Spleen (tissue), 7 donors: ENCODE measurements around the gene CNKSR2.

Experiments used
- CTCF ChIP-seq, 11 experiments: fragments of 200-600 bp in 7 of 11; fragments of 450-650 bp in 4 of 11; sonication (generic) in 4 of 11; IDR thresholded peaks in 8 of 11; conservative IDR thresholded peaks in 3 of 11; 1 replicate in 7 of 11; 2 replicates in 4 of 11; pipeline versions ENCODE4 v1.4.0 to v1.8.0; 2016 to 2021; ENCODE audit warnings: antibody characterized with exemption in 11 of 11, inconsistent platforms in 4 of 11, mild to moderate bottlenecking in 1 of 11
- POLR2A ChIP-seq, 3 donors: fragments of 450-650 bp; IDR thresholded peaks; one replicate each; pipeline ENCODE4 v1.5.1; 2017; ENCODE audit warnings: antibody characterized with exemption in 3 of 3, mild to moderate bottlenecking in 1 of 3
- donor health status: DM: no; HTN: no; CAD: no; lungs with moderate emphysema.
- donor health status: DM: no; HTN: no; CAD: no.
- donor health status: DM: no; HTN: no; CAD: no.

DNA sequence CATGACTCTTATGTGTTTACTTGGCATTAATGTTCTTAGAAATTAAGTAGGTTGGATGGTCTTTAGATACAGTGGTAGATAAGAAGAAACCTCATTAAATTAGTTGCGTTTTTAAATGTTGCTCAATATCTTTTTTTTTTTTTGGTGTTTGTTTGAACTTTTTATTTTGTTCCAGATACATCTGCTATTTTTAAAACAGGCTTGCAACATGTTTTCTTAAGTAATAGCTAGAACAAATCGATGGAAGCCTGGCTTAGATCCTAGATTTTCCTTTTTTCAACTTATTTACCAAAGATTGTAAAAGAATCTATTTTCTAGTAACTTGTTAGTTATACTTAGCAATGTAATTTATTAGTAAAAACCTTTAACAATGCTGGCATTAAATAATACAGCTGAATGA, 9.3 kb downstream of the CNKSR2 start:
- TF ChIP-seq POLR2A (IDR thresholded peaks at IDR 0.05) (no peak), CTCF (IDR thresholded peaks at IDR 0.05 in 8 of 11, conservative IDR thresholded peaks at IDR 0.05 in 3 of 11) (no peak)
